Activated naive CD8-positive, alpha-beta T cell (primary cell): ENCODE data around the gene AKAP6.

ENCODE experiments used
- H3K27ac Mint-ChIP-seq: one replicate; pipeline ENCODE4 v1.8.0; 2021; ENCODE audit warnings: mixed read lengths
- H3K27me3 Mint-ChIP-seq: one replicate; pipeline ENCODE4 v1.8.0; 2021; ENCODE audit warnings: mixed read lengths
- H3K36me3 Mint-ChIP-seq: one replicate; pipeline ENCODE4 v1.8.0; 2021; ENCODE audit warnings: mixed read lengths
- H3K4me1 Mint-ChIP-seq: one replicate; pipeline ENCODE4 v1.8.0; 2021; ENCODE audit warnings: low read depth, mixed read lengths
- H3K4me3 Mint-ChIP-seq: one replicate; pipeline ENCODE4 v1.8.0; 2021; ENCODE audit warnings: mild to moderate bottlenecking, mixed read lengths
- H3K9me3 Mint-ChIP-seq: one replicate; pipeline ENCODE4 v1.8.0; 2021; ENCODE audit warnings: low read depth, mixed read lengths

The AKAP6 gene

GRCh38 chr14:32629236-32629635 lies 300.1 kb downstream of the AKAP6 start:
- no peaks in the 10 kb centered on the region for H3K4me1 Mint-ChIP-seq
- peaks cover 5% of the 10 kb centered on the region for H3K36me3 Mint-ChIP-seq
- peaks cover 4% of the 10 kb centered on the region for H3K9me3 Mint-ChIP-seq
- no peak overlapping the region for H3K4me3 Mint-ChIP-seq
- H3K27ac Mint-ChIP-seq = no peak overlapping the region
- H3K27me3 Mint-ChIP-seq = no peaks in the 10 kb centered on the region

- H3K27me3 Mint-ChIP-seq = no peaks in the 10 kb centered on the region
- peaks cover 4% of the 10 kb centered on the region for H3K9me3 Mint-ChIP-seq
- H3K36me3 Mint-ChIP-seq = peaks cover 5% of the 10 kb centered on the region
- H3K4me3 Mint-ChIP-seq = no peak overlapping the region
- H3K27ac Mint-ChIP-seq = no peak overlapping the region
- no peaks in the 10 kb centered on the region for H3K4me1 Mint-ChIP-seq
Observed at GRCh38 chr14:32630701-32631100, 301.6 kb downstream of the AKAP6 start.

- no peak overlapping the region for H3K4me3 Mint-ChIP-seq
- H3K9me3 Mint-ChIP-seq = no peaks in the 10 kb centered on the region
- H3K4me1 Mint-ChIP-seq = no peaks in the 10 kb centered on the region
- no peaks in the 10 kb centered on the region for H3K27me3 Mint-ChIP-seq
- peaks cover 2% of the 10 kb centered on the region for H3K36me3 Mint-ChIP-seq
- no peak overlapping the region for H3K27ac Mint-ChIP-seq
Observed at GRCh38 chr14:32633224-32633859, 304.2 kb downstream of the AKAP6 start.

- H3K27me3 Mint-ChIP-seq = no peaks in the 10 kb centered on the region
- no peak overlapping the region for H3K4me3 Mint-ChIP-seq
- no peaks in the 10 kb centered on the region for H3K9me3 Mint-ChIP-seq
- no peaks in the 10 kb centered on the region for H3K4me1 Mint-ChIP-seq
- peaks cover 2% of the 10 kb centered on the region for H3K36me3 Mint-ChIP-seq
- no peak overlapping the region for H3K27ac Mint-ChIP-seq
Observed at GRCh38 chr14:32633930-32634329, 304.8 kb downstream of the AKAP6 start.

- H3K9me3 Mint-ChIP-seq = no peaks in the 10 kb centered on the region
- H3K27ac Mint-ChIP-seq = no peak overlapping the region
- no peaks in the 10 kb centered on the region for H3K27me3 Mint-ChIP-seq
- no peaks in the 10 kb centered on the region for H3K36me3 Mint-ChIP-seq
- H3K4me3 Mint-ChIP-seq = no peak overlapping the region
- no peaks in the 10 kb centered on the region for H3K4me1 Mint-ChIP-seq
Observed at GRCh38 chr14:32635061-32635719, 306.1 kb downstream of the AKAP6 start.

GRCh38 chr14:32637582-32637981 lies 308.5 kb downstream of the AKAP6 start:
- no peaks in the 10 kb centered on the region for H3K27me3 Mint-ChIP-seq
- no peaks in the 10 kb centered on the region for H3K9me3 Mint-ChIP-seq
- no peak overlapping the region for H3K4me3 Mint-ChIP-seq
- no peaks in the 10 kb centered on the region for H3K4me1 Mint-ChIP-seq
- no peak overlapping the region for H3K27ac Mint-ChIP-seq
- H3K36me3 Mint-ChIP-seq = no peaks in the 10 kb centered on the region

- H3K27ac Mint-ChIP-seq = no peak overlapping the region
- no peaks in the 10 kb centered on the region for H3K9me3 Mint-ChIP-seq
- H3K27me3 Mint-ChIP-seq = no peaks in the 10 kb centered on the region
- H3K4me3 Mint-ChIP-seq = no peak overlapping the region
- H3K36me3 Mint-ChIP-seq = no peaks in the 10 kb centered on the region
- no peaks in the 10 kb centered on the region for H3K4me1 Mint-ChIP-seq
Observed at GRCh38 chr14:32639208-32639607, 310.1 kb downstream of the AKAP6 start.

- no peaks in the 10 kb centered on the region for H3K36me3 Mint-ChIP-seq
- no peak overlapping the region for H3K27ac Mint-ChIP-seq
- H3K4me1 Mint-ChIP-seq = no peaks in the 10 kb centered on the region
- H3K27me3 Mint-ChIP-seq = no peaks in the 10 kb centered on the region
- no peaks in the 10 kb centered on the region for H3K9me3 Mint-ChIP-seq
- H3K4me3 Mint-ChIP-seq = no peak overlapping the region
Observed at GRCh38 chr14:32645551-32645950, 316.5 kb downstream of the AKAP6 start.

GRCh38 chr14:32648434-32648833 lies 319.3 kb downstream of the AKAP6 start:
- H3K4me3 Mint-ChIP-seq = no peak overlapping the region
- no peaks in the 10 kb centered on the region for H3K9me3 Mint-ChIP-seq
- no peaks in the 10 kb centered on the region for H3K4me1 Mint-ChIP-seq
- no peaks in the 10 kb centered on the region for H3K27me3 Mint-ChIP-seq
- H3K27ac Mint-ChIP-seq = no peak overlapping the region
- H3K36me3 Mint-ChIP-seq = no peaks in the 10 kb centered on the region

- H3K27ac Mint-ChIP-seq = no peak overlapping the region
- H3K27me3 Mint-ChIP-seq = no peaks in the 10 kb centered on the region
- H3K4me3 Mint-ChIP-seq = no peak overlapping the region
- no peaks in the 10 kb centered on the region for H3K9me3 Mint-ChIP-seq
- H3K36me3 Mint-ChIP-seq = no peaks in the 10 kb centered on the region
- H3K4me1 Mint-ChIP-seq = no peaks in the 10 kb centered on the region
Observed at GRCh38 chr14:32650030-32650429, 320.9 kb downstream of the AKAP6 start.

GRCh38 chr14:32650665-32651064 lies 321.6 kb downstream of the AKAP6 start:
- no peaks in the 10 kb centered on the region for H3K27me3 Mint-ChIP-seq
- H3K27ac Mint-ChIP-seq = no peak overlapping the region
- no peaks in the 10 kb centered on the region for H3K36me3 Mint-ChIP-seq
- H3K4me3 Mint-ChIP-seq = no peak overlapping the region
- H3K9me3 Mint-ChIP-seq = no peaks in the 10 kb centered on the region
- H3K4me1 Mint-ChIP-seq = no peaks in the 10 kb centered on the region

- Mint-ChIP-seq H3K4me1 (no peaks in the 10 kb centered on the region), H3K4me3 (no peak overlapping the region), H3K36me3 (no peaks in the 10 kb centered on the region), H3K27me3 (no peaks in the 10 kb centered on the region), H3K9me3 (no peaks in the 10 kb centered on the region), H3K27ac (no peak overlapping the region)
Observed at GRCh38 chr14:32654106-32654505, 325.0 kb downstream of the AKAP6 start.

- no peaks in the 10 kb centered on the region for H3K9me3 Mint-ChIP-seq
- H3K36me3 Mint-ChIP-seq = no peaks in the 10 kb centered on the region
- no peaks in the 10 kb centered on the region for H3K27me3 Mint-ChIP-seq
- no peak overlapping the region for H3K27ac Mint-ChIP-seq
- H3K4me3 Mint-ChIP-seq = no peak overlapping the region
- H3K4me1 Mint-ChIP-seq = no peaks in the 10 kb centered on the region
Observed at GRCh38 chr14:32656601-32657000, 327.5 kb downstream of the AKAP6 start.

GRCh38 chr14:32657081-32657480 lies 328.0 kb downstream of the AKAP6 start:
- H3K27me3 Mint-ChIP-seq = no peaks in the 10 kb centered on the region
- no peak overlapping the region for H3K27ac Mint-ChIP-seq
- no peaks in the 10 kb centered on the region for H3K4me1 Mint-ChIP-seq
- no peaks in the 10 kb centered on the region for H3K36me3 Mint-ChIP-seq
- no peaks in the 10 kb centered on the region for H3K9me3 Mint-ChIP-seq
- H3K4me3 Mint-ChIP-seq = no peak overlapping the region

- Mint-ChIP-seq H3K4me3 (no peak overlapping the region), H3K4me1 (no peaks in the 10 kb centered on the region), H3K27ac (no peak overlapping the region), H3K36me3 (no peaks in the 10 kb centered on the region), H3K9me3 (no peaks in the 10 kb centered on the region), H3K27me3 (no peaks in the 10 kb centered on the region)
Observed at GRCh38 chr14:32661216-32661615, 332.1 kb downstream of the AKAP6 start.

GRCh38 chr14:32662211-32662610 lies 333.1 kb downstream of the AKAP6 start:
- Mint-ChIP-seq H3K4me3 (no peak overlapping the region), H3K27me3 (no peaks in the 10 kb centered on the region), H3K4me1 (no peaks in the 10 kb centered on the region), H3K9me3 (no peaks in the 10 kb centered on the region), H3K27ac (no peak overlapping the region), H3K36me3 (no peaks in the 10 kb centered on the region)
